Transverse colon (tissue), 3 donors: ENCODE results near the gene RASSF10.

Experiments used
- CTCF ChIP-seq, 5 experiments: fragments of 200-600 bp in 3 of 5; fragments of 450-650 bp in 2 of 5; sonication (generic) in 3 of 5; IDR thresholded peaks; 1 replicate in 2 of 5; 2 replicates in 3 of 5; pipeline ENCODE4 v1.5.1; 2016 to 2017; ENCODE audit warnings: antibody characterized with exemption in 5 of 5, inconsistent platforms in 3 of 5, mild to moderate bottlenecking in 2 of 5, moderate library complexity in 1 of 5
- POLR2A ChIP-seq: fragments of 450-650 bp; IDR thresholded peaks from one replicate; pipeline ENCODE4 v1.6.1; 2016; ENCODE audit warnings: antibody characterized with exemption, mild to moderate bottlenecking, moderate library complexity

- TF ChIP-seq POLR2A (no peak), CTCF (IDR thresholded peaks at IDR 0.05) (no peak)
Measured at GRCh38 chr11:13009476-13009920, 382 bp downstream of the RASSF10 start.
